Mesenchymal stem cell (in vitro differentiated cells and primary cell): ENCODE data around the gene RFX2.
A peak's percentile ranks its signal among the peaks of the same experiment; 100 is the strongest.

ENCODE experiments used
- DNase-seq: peaks from one replicate; pipeline ENCODE4 v3.0.0-alpha.2; 2013
- H2AFZ ChIP-seq: one replicate; pipeline ENCODE4 v1.6.1; 2013; ENCODE audit warnings: low read depth, mild to moderate bottlenecking, control low read depth, inconsistent platforms, low read length, moderate library complexity
- H2AK5ac ChIP-seq: 2 replicates; pipeline ENCODE4 v1.6.1; 2013; ENCODE audit warnings: low read length, moderate library complexity, mild to moderate bottlenecking, inconsistent platforms; ENCODE audit not compliant: severe bottlenecking
- H2BK120ac ChIP-seq: one replicate; pipeline ENCODE4 v1.6.1; 2013; ENCODE audit warnings: low read depth, mild to moderate bottlenecking, inconsistent platforms, low read length, moderate library complexity
- H2BK12ac ChIP-seq, 2 experiments: one replicate each; pipeline ENCODE4 v1.6.1; 2013; ENCODE audit warnings: inconsistent platforms in 2 of 2, low read length in 2 of 2, mild to moderate bottlenecking in 2 of 2, moderate library complexity in 2 of 2, control low read depth in 1 of 2
- H2BK15ac ChIP-seq: one replicate; pipeline ENCODE4 v1.6.1; 2013; ENCODE audit warnings: mild to moderate bottlenecking, low read depth, inconsistent platforms; ENCODE audit not compliant: poor library complexity, severe bottlenecking
- H2BK5ac ChIP-seq: 2 replicates; pipeline ENCODE4 v1.6.1; 2013; ENCODE audit warnings: low read depth, mild to moderate bottlenecking, low read length, control low read depth, inconsistent platforms; ENCODE audit not compliant: poor library complexity, severe bottlenecking
- H3K14ac ChIP-seq, 2 experiments: one replicate each; pipeline ENCODE4 v1.6.1; 2013; ENCODE audit warnings: inconsistent platforms in 2 of 2, low read length in 2 of 2, control low read depth in 1 of 2, mild to moderate bottlenecking in 1 of 2, moderate library complexity in 1 of 2
- H3K18ac ChIP-seq, 2 experiments: one replicate each; pipeline ENCODE4 v1.6.1; 2013; ENCODE audit warnings: inconsistent platforms in 2 of 2, low read length in 2 of 2, control low read depth in 1 of 2, low read depth in 1 of 2, mild to moderate bottlenecking in 1 of 2
- H3K23ac ChIP-seq, 2 experiments: one replicate each; pipeline ENCODE4 v1.6.1; 2013; ENCODE audit warnings: inconsistent platforms in 2 of 2, low read length in 2 of 2, mild to moderate bottlenecking in 2 of 2, moderate library complexity in 2 of 2, control low read depth in 1 of 2
- H3K27ac ChIP-seq: 2 replicates; pipeline ENCODE4 v1.5.1; 2013; ENCODE audit warnings: mild to moderate bottlenecking, moderate library complexity, low read length, control low read depth, inconsistent platforms; ENCODE audit not compliant: poor library complexity, severe bottlenecking
- H3K27me3 ChIP-seq, 2 experiments: 2 replicates each; pipeline versions ENCODE4 v1.6.1 to v1.7.0; 2013; ENCODE audit warnings: low read length in 2 of 2, mild to moderate bottlenecking in 2 of 2, moderate library complexity in 2 of 2, control low read depth in 1 of 2, inconsistent platforms in 1 of 2; ENCODE audit not compliant: control insufficient read depth in 1 of 2, insufficient read depth in 1 of 2
- H3K36me3 ChIP-seq, 2 experiments: 2 replicates each; pipeline versions ENCODE4 v1.6.1 to v1.7.0; 2013; ENCODE audit warnings: low read length in 2 of 2, control low read depth in 1 of 2, inconsistent platforms in 1 of 2, low read depth in 1 of 2, mild to moderate bottlenecking in 1 of 2; ENCODE audit not compliant: insufficient read depth in 2 of 2, control insufficient read depth in 1 of 2
- H3K4ac ChIP-seq, 2 experiments: one replicate each; pipeline ENCODE4 v1.6.1; 2013; ENCODE audit warnings: inconsistent platforms in 2 of 2, low read length in 2 of 2, mild to moderate bottlenecking in 2 of 2, moderate library complexity in 2 of 2, control low read depth in 1 of 2, low read depth in 1 of 2
- H3K4me1 ChIP-seq: 2 replicates; pipeline ENCODE4 v1.6.1; 2013; ENCODE audit warnings: low read depth, low read length, control low read depth; ENCODE audit not compliant: control insufficient read depth, insufficient read depth
- H3K4me2 ChIP-seq: 2 replicates; pipeline ENCODE4 v1.6.1; 2013; ENCODE audit warnings: low read length, mild to moderate bottlenecking, inconsistent platforms; ENCODE audit not compliant: poor library complexity, severe bottlenecking
- H3K4me3 ChIP-seq, 2 experiments: 2 replicates each; pipeline versions ENCODE4 v1.5.1 to v1.7.0; 2013; ENCODE audit warnings: low read length in 2 of 2, mild to moderate bottlenecking in 2 of 2, control low read depth in 1 of 2, low read depth in 1 of 2; ENCODE audit not compliant: insufficient read depth in 1 of 2
- H3K79me1 ChIP-seq: replicated peaks from 2 replicates; pipeline ENCODE4 v1.6.1; 2013; ENCODE audit warnings: mild to moderate bottlenecking, control low read depth, low read length, inconsistent platforms; ENCODE audit not compliant: poor library complexity, severe bottlenecking
- H3K9ac ChIP-seq: 2 replicates; pipeline ENCODE4 v1.7.0; 2013; ENCODE audit warnings: mild to moderate bottlenecking, low read length, moderate library complexity
- H3K9me3 ChIP-seq: 2 replicates; pipeline ENCODE4 v1.7.0; 2013; ENCODE audit warnings: mild to moderate bottlenecking, low read length; ENCODE audit not compliant: control insufficient read depth
- H4K8ac ChIP-seq: one replicate; pipeline ENCODE4 v1.6.1; 2013; ENCODE audit warnings: inconsistent platforms, mild to moderate bottlenecking, low read length, moderate library complexity
- H4K91ac ChIP-seq: one replicate; pipeline ENCODE4 v1.6.1; 2013; ENCODE audit warnings: mild to moderate bottlenecking, low read length, inconsistent platforms
- WGBS: methylation state at CpG from one replicate; pipeline ENCODE4 v1.1.7; 2013; ENCODE audit warnings: mixed read lengths; 5-methylcytosine and 5-hydroxymethylcytosine counted together

RFX2 gene

DNA sequence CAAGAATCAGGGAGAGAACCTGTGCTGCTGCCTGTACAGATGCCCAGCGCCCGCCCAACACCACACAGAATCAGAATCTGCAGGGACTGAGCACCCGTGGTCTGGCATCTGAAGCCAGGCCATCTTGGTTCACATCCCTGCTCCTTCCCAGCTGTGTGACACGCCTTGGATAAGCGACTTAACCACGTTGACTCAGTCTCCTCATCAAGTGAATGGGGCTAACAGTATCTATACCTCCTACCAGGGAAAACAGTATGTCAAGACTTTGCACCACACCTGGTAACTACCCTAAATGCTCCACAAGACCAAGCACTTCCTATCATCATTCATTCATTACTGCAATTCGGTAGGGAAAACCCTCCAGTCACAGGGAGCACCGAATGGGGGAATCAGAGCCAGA is 133.5 kb downstream of the RFX2 start:
- peaks cover 16 to 23% of the 10 kb centered on the region in 2 experiments for H3K36me3 ChIP-seq
- peak overlapping the region; percentile 93 for H3K4me2 ChIP-seq
- DNase-seq = no peak
- H3K9me3 ChIP-seq = no peaks in the 10 kb centered on the region
- H3K23ac ChIP-seq = no peak overlapping the region
- H3K9ac ChIP-seq = peak overlapping the region; percentile 94
- no peak overlapping the region for H2BK120ac ChIP-seq
- H3K27ac ChIP-seq = no peak overlapping the region
- peaks cover 29% of the 10 kb centered on the region for H3K4me1 ChIP-seq
- WGBS = 62% methylated on average over 8 of the region's 8 CpGs
- no peak overlapping the region for H4K91ac ChIP-seq
- no peak overlapping the region for H3K4ac ChIP-seq
- no peak overlapping the region for H2AFZ ChIP-seq
- no peaks in the 10 kb centered on the region for H3K27me3 ChIP-seq
- H3K14ac ChIP-seq = no peak overlapping the region
- H2BK12ac ChIP-seq = peak overlapping the region in 1 of 2 experiments; percentile 23
- peak overlapping the region in 1 of 2 experiments; percentile 81 for H3K4me3 ChIP-seq
- no peak overlapping the region for H2AK5ac ChIP-seq
- peaks cover 10% of the 10 kb centered on the region for H3K79me1 ChIP-seq
- H2BK5ac ChIP-seq = no peak overlapping the region
- no peak overlapping the region for H2BK15ac ChIP-seq
- no peak overlapping the region for H4K8ac ChIP-seq
- H3K18ac ChIP-seq = no peak overlapping the region

DNA sequence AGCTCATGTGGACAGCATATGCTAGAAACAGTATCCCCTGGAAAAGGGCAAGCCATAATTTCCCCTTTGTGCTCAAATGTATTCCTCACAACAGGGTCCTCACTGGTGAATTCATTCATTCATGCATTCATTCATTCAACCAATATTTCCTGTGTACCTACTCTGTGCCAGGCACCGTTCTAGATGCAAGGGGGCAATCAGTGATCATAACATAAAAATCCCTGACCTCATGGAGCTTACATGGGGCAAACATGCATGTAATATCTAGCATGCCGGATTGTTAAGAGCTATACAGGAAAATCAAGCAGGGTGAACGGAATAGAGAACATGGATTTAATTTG is 134.9 kb downstream of the RFX2 start:
- Histone ChIP-seq H4K8ac (no peak overlapping the region), H3K9ac (peak overlapping the region; percentile 3), H3K36me3 (peaks cover 22 to 23% of the 10 kb centered on the region in 2 experiments), H3K14ac (no peak overlapping the region), H3K79me1 (peaks cover 8% of the 10 kb centered on the region), H3K4ac (no peak overlapping the region), H2AK5ac (no peak overlapping the region), H3K9me3 (no peaks in the 10 kb centered on the region), H3K4me3 (peak overlapping the region in 1 of 2 experiments; percentile 1), H2BK5ac (no peak overlapping the region), H3K23ac (no peak overlapping the region), H2BK15ac (no peak overlapping the region), H2BK120ac (no peak overlapping the region), H3K4me1 (peaks cover 30% of the 10 kb centered on the region), H3K4me2 (no peak overlapping the region), H2BK12ac (no peak overlapping the region), H4K91ac (no peak overlapping the region), H3K18ac (no peak overlapping the region), H2AFZ (no peak overlapping the region), H3K27me3 (no peaks in the 10 kb centered on the region), H3K27ac (no peak overlapping the region)
- 100% methylated on average over 3 of the region's 3 CpGs for WGBS
- DNase-seq = no peak

DNA sequence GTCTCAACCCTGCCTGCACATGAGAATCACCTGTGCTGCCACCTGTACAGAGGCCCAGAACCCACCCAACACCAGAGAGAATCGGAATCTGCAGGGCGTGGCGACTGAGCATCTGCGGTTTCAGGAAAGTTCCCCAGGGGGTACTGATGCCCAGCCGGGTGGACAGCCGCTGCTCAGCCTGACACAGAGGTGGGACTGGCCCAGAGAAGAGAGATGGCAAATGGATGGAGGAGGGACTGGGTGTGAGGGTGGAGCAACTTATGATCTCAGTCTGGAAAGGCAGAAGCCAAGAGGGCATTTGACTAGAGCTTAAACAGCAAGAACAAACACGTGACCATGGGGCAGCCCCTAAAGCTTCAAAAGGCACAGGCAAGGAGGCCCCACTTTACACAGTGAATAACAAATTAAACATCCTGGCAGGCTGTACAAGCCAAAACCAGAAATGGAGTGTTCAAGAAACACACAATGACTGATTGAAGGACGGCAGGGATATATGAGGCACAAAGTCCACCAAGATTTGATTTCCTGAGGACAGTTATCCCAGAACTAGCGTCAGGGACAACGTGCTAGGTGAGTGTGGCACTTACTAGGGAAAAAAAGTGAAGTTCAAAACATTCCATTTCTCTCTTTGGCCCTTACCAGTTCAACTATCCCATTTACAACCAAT is 135.4 kb downstream of the RFX2 start:
- WGBS = 95% methylated on average over 10 of the region's 10 CpGs

GRCh38 chr19:5973867-5974635 is 136.2 kb downstream of the RFX2 start:
- H4K91ac ChIP-seq = no peak overlapping the region
- DNase-seq = no peak
- no peaks in the 10 kb centered on the region for H3K27me3 ChIP-seq
- no peak overlapping the region for H2BK12ac ChIP-seq
- no peaks in the 10 kb centered on the region for H3K9me3 ChIP-seq
- H3K27ac ChIP-seq = no peak overlapping the region
- no peak overlapping the region for H2AK5ac ChIP-seq
- H2BK5ac ChIP-seq = no peak overlapping the region
- H3K14ac ChIP-seq = no peak overlapping the region
- 92% methylated on average over 14 of the region's 15 CpGs for WGBS
- peaks cover 8% of the 10 kb centered on the region for H3K79me1 ChIP-seq
- H3K18ac ChIP-seq = no peak overlapping the region
- H3K36me3 ChIP-seq = peaks cover 24 to 26% of the 10 kb centered on the region in 2 experiments
- H3K4me3 ChIP-seq = peak overlapping the region in 1 of 2 experiments; percentile 1
- no peak overlapping the region for H3K4ac ChIP-seq
- peak overlapping the region; percentile 7 for H3K9ac ChIP-seq
- H3K4me2 ChIP-seq = no peak overlapping the region
- no peak overlapping the region for H4K8ac ChIP-seq
- peaks cover 25% of the 10 kb centered on the region for H3K4me1 ChIP-seq
- H2AFZ ChIP-seq = no peak overlapping the region
- H2BK15ac ChIP-seq = no peak overlapping the region
- no peak overlapping the region for H2BK120ac ChIP-seq
- no peak overlapping the region for H3K23ac ChIP-seq

More for the DNA sequence above, 135.4 kb downstream of the RFX2 start:
- Histone ChIP-seq H3K4me3 (peak overlapping the region in 1 of 2 experiments; percentile 1), H2AFZ (no peak overlapping the region), H2BK5ac (no peak overlapping the region), H3K4me1 (peaks cover 28% of the 10 kb centered on the region), H4K91ac (no peak overlapping the region), H3K27me3 (no peaks in the 10 kb centered on the region), H3K9ac (peak overlapping the region; percentile 3), H3K79me1 (peaks cover 8% of the 10 kb centered on the region), H2AK5ac (no peak overlapping the region), H2BK120ac (no peak overlapping the region), H3K4ac (no peak overlapping the region), H3K9me3 (no peaks in the 10 kb centered on the region), H3K18ac (no peak overlapping the region), H4K8ac (no peak overlapping the region), H3K14ac (no peak overlapping the region), H3K4me2 (no peak overlapping the region), H3K23ac (peak overlapping the region in 1 of 2 experiments; percentile 54), H2BK15ac (no peak overlapping the region), H2BK12ac (no peak overlapping the region), H3K27ac (no peak overlapping the region), H3K36me3 (peaks cover 22 to 23% of the 10 kb centered on the region in 2 experiments)
- no peak for DNase-seq
